K562 (cell line): ENCODE results near the gene FBXO17. TPM values are rescaled to one million over a fixed set of nuclear protein-coding genes. Genes with fewer than 3 reads are reported as not detected.

Experiments used
- DIDO1 ChIP-seq: fragments of 450-650 bp; IDR thresholded peaks from 2 replicates; pipeline ENCODE4 v1.6.1; 2016; ENCODE audit warnings: low read depth, missing biosample characterization, missing genetic modification characterization
- ESRRA ChIP-seq: fragments of 450-650 bp; IDR thresholded peaks from 2 replicates; pipeline ENCODE4 v1.6.1; 2014; ENCODE audit warnings: low read depth, mild to moderate bottlenecking, moderate library complexity, borderline replicate concordance
- FIP1L1 ChIP-seq: fragments of 200-400 bp; formaldehyde crosslinking; IDR thresholded peaks from 2 replicates; pipeline ENCODE4 v1.6.1; 2018; ENCODE audit warnings: mild to moderate bottlenecking, low read depth, low read length; ENCODE audit not compliant: poor library complexity, severe bottlenecking
- FOXP1 ChIP-seq: sonication (generic); formaldehyde crosslinking; IDR thresholded peaks from 2 replicates; pipeline ENCODE4 v1.8.0; 2022; ENCODE audit warnings: mild to moderate bottlenecking, missing genetic modification reagents
- KAT7 ChIP-seq: sonication (generic); formaldehyde crosslinking; IDR thresholded peaks from 2 replicates; pipeline ENCODE4 v1.8.0; 2022; ENCODE audit warnings: missing genetic modification reagents, mild to moderate bottlenecking, borderline replicate concordance
- NRF1 ChIP-seq, 2 experiments: fragments of 450-650 bp; IDR thresholded peaks in 1 of 2; conservative IDR thresholded peaks in 1 of 2; 2 replicates each; pipeline ENCODE4 v1.6.1; 2014; ENCODE audit warnings: mild to moderate bottlenecking in 2 of 2
- OTX1 ChIP-seq: fragments of 450-650 bp; formaldehyde crosslinking; IDR thresholded peaks from 2 replicates; pipeline ENCODE4 v1.4.0; 2022; ENCODE audit warnings: mild to moderate bottlenecking
- PCBP2 ChIP-seq: fragments of 200-400 bp; formaldehyde crosslinking; IDR thresholded peaks from 2 replicates; pipeline ENCODE4 v1.6.1; 2018; ENCODE audit warnings: low read length, low read depth, mild to moderate bottlenecking, moderate library complexity; ENCODE audit not compliant: poor library complexity, severe bottlenecking
- PML ChIP-seq: IDR thresholded peaks from 2 replicates; pipeline ENCODE4 v1.6.1; 2012; ENCODE audit warnings: low read length, inconsistent platforms
- SREBF1 ChIP-seq: fragments of 150-350 bp; IDR thresholded peaks from 2 replicates; pipeline ENCODE4 v1.6.1; 2014; ENCODE audit warnings: antibody characterized with exemption, low read depth, low read length, borderline replicate concordance
- TEAD4 ChIP-seq, 2 experiments: sonication (generic) in 1 of 2; formaldehyde crosslinking in 1 of 2; IDR thresholded peaks; 2 replicates each; pipeline versions ENCODE4 v1.6.1 to v1.8.0; 2012 to 2022; ENCODE audit warnings: borderline replicate concordance in 1 of 2, inconsistent platforms in 1 of 2, low read length in 1 of 2, mild to moderate bottlenecking in 1 of 2, missing genetic modification reagents in 1 of 2
- USF2 ChIP-seq: sonication (generic); formaldehyde crosslinking; IDR thresholded peaks from 2 replicates; pipeline ENCODE4 v1.5.0; 2020; ENCODE audit warnings: missing genetic modification reagents
- ZBTB7A ChIP-seq: IDR thresholded peaks from 2 replicates; pipeline ENCODE4 v1.6.1; 2011; ENCODE audit warnings: low read depth, mild to moderate bottlenecking, low read length, moderate library complexity, borderline replicate concordance; ENCODE audit not compliant: control insufficient read depth
- ZNF124 ChIP-seq: sonication (generic); formaldehyde crosslinking; IDR thresholded peaks from 2 replicates; pipeline ENCODE4 v1.8.1; 2022; ENCODE audit warnings: missing genetic modification reagents
- polyA plus RNA-seq, 8 experiments: library from polyadenylated mRNA; depleted of rRNA in 4 of 8; stranded (reverse) in 5 of 8; unstranded in 3 of 8; fragments of >200 nt; fragmentation: Nextera tagmentation in 2 of 8; fragmentation: Illumina TruSeq in 1 of 8; extraction: Ambion mirVana in 2 of 8; extraction: Trizol in 1 of 8; gene quantifications; 2 replicates each; pipeline versions ENCODE4 v1.2.1 to v1.2.3, GENCODE V29; 2011 to 2014; ENCODE audit warnings: inconsistent platforms in 1 of 8, missing spikeins in 1 of 8
- total RNA-seq, 7 experiments: library from RNA; depleted of rRNA in 6 of 7; stranded (reverse); fragments of >200 nt in 6 of 7; fragmentation: Illumina TruSeq in 2 of 7; extraction: Trizol in 2 of 7; gene quantifications; 2 replicates each; pipeline versions ENCODE4 v1.2.1 to v1.2.3, GENCODE V29; 2011 to 2021; ENCODE audit warnings: low replicate concordance in 1 of 7
- TF ChIP-seq, protein P1 (sequence below): fragments of 200-800 bp; sonication (Bioruptor generic); IDR thresholded peaks from 2 replicates; pipeline ENCODE4 v1.6.1; 2017; ENCODE audit warnings: missing genetic modification characterization, missing compliant biosample characterization
- TF ChIP-seq, protein P2 (sequence below): fragments of 450-650 bp; IDR thresholded peaks from 2 replicates; pipeline ENCODE4 v1.7.1; 2018; ENCODE audit warnings: mild to moderate bottlenecking, low read depth; ENCODE audit not compliant: partially characterized antibody
- TF ChIP-seq, protein P3 (sequence below): fragments of 450-650 bp; IDR thresholded peaks from 2 replicates; pipeline ENCODE4 v1.6.1; 2016

Gene FBXO17
- total and polyA plus RNA-seq, 9 of the 15 experiments (the other 6 are each of a cell fraction or from before 2014, with no cell fraction given): 4.1 to 27.1 (median 19.0) TPM

GRCh38 chr19:38899447-38900201 is 75.9 kb downstream of the FBXO17 start, which contains the start of the genes NFKBIB and SIRT2 (continued):
- TF ChIP-seq NRF1 (conservative IDR thresholded peaks at IDR 0.05 in 1 of 2, IDR thresholded peaks at IDR 0.05 in 1 of 2) (peak; percentile 72 to 79), ESRRA (peak; percentile 73; the same call in 1 of the 2 replicates), USF2 (peak; percentile 75), PCBP2 (no peak), OTX1 (CRISPR knock-in tag) (no peak), KAT7 (CRISPR knock-in tag) (no peak), FIP1L1 (no peak), PML (no peak), ZNF124 (CRISPR knock-in tag) (no peak), SREBF1 (peak; percentile 34; the same call in 1 of the 2 replicates), TEAD4 (IDR thresholded peaks at IDR 0.05; ENCODE audit: low read length) (no peak), TEAD4 (CRISPR knock-in tag; IDR thresholded peaks at IDR 0.05; ENCODE audit: borderline replicate concordance) (no peak), ZBTB7A (peak; percentile 89), FOXP1 (CRISPR knock-in tag) (peak; percentile 49; the same call in 1 of the 2 replicates), DIDO1 (tag) (0 out of 2 replicates have a peak, but pooled peaks have one; percentile 13)
- TF ChIP-seq, protein P1, sequence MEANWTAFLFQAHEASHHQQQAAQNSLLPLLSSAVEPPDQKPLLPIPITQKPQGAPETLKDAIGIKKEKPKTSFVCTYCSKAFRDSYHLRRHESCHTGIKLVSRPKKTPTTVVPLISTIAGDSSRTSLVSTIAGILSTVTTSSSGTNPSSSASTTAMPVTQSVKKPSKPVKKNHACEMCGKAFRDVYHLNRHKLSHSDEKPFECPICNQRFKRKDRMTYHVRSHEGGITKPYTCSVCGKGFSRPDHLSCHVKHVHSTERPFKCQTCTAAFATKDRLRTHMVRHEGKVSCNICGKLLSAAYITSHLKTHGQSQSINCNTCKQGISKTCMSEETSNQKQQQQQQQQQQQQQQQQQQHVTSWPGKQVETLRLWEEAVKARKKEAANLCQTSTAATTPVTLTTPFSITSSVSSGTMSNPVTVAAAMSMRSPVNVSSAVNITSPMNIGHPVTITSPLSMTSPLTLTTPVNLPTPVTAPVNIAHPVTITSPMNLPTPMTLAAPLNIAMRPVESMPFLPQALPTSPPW (CRISPR knock-in tag): peak; percentile 85
- TF ChIP-seq, protein P2, sequence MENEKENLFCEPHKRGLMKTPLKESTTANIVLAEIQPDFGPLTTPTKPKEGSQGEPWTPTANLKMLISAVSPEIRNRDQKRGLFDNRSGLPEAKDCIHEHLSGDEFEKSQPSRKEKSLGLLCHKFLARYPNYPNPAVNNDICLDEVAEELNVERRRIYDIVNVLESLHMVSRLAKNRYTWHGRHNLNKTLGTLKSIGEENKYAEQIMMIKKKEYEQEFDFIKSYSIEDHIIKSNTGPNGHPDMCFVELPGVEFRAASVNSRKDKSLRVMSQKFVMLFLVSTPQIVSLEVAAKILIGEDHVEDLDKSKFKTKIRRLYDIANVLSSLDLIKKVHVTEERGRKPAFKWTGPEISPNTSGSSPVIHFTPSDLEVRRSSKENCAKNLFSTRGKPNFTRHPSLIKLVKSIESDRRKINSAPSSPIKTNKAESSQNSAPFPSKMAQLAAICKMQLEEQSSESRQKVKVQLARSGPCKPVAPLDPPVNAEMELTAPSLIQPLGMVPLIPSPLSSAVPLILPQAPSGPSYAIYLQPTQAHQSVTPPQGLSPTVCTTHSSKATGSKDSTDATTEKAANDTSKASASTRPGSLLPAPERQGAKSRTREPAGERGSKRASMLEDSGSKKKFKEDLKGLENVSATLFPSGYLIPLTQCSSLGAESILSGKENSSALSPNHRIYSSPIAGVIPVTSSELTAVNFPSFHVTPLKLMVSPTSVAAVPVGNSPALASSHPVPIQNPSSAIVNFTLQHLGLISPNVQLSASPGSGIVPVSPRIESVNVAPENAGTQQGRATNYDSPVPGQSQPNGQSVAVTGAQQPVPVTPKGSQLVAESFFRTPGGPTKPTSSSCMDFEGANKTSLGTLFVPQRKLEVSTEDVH: peak; percentile 96
- TF ChIP-seq, protein P3, sequence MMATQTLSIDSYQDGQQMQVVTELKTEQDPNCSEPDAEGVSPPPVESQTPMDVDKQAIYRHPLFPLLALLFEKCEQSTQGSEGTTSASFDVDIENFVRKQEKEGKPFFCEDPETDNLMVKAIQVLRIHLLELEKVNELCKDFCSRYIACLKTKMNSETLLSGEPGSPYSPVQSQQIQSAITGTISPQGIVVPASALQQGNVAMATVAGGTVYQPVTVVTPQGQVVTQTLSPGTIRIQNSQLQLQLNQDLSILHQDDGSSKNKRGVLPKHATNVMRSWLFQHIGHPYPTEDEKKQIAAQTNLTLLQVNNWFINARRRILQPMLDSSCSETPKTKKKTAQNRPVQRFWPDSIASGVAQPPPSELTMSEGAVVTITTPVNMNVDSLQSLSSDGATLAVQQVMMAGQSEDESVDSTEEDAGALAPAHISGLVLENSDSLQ: peak; percentile 94
